Measurements from ENCODE around the gene TMBIM1. TPM values are rescaled to one million over a fixed set of nuclear protein-coding genes. Genes with fewer than 3 reads are reported as not detected.

Gene TMBIM1
- total and polyA plus RNA-seq, 9 donors = 80.6 to 259 (median 114) TPM

DNA sequence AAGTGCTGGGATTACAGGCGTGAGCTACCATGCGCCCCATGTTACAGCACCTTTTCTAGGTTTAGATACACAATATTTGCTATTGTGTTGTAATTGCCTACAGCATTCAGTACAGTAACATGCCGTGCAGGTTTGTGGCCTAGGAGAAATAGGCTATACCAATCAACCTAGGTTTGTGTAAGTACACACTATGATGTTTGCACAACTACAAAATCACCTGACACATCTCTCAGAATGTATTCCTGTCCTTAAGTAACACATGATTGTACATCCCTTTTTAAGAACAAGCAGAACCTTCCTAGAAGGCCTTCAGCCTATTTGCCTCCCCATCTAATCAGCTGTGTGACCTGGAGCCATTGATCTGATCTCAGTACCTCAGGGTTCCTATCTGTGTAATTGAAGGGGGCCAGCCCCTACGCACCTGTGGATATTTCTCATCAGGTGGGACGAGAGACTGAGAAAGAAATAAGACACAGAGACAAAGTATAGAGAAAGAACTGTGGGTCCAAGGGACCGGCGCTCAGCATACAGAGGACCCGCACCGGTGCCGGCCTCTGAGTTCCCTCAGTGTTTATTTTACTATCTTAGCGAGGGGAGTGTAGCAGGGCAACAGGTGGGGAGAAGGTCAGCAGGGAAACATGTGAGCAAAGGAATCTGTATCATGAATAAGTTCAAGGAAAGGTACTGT lies 18.7 kb upstream of the TMBIM1 start:
- intact Hi-C loops (cut with DNase I) = no loop called here
- DNase-seq = no peak
- H3K4me1 ChIP-seq (ENCODE audit: insufficient read depth) = no peaks in the 10 kb centered on the region
- no peak overlapping the region for H3K27ac ChIP-seq
- TF ChIP-seq POLR2A (IDR thresholded peaks at IDR 0.05) = no peak
- no peak for TF ChIP-seq EP300 (IDR thresholded peaks at IDR 0.05)
- TF ChIP-seq, protein P1, sequence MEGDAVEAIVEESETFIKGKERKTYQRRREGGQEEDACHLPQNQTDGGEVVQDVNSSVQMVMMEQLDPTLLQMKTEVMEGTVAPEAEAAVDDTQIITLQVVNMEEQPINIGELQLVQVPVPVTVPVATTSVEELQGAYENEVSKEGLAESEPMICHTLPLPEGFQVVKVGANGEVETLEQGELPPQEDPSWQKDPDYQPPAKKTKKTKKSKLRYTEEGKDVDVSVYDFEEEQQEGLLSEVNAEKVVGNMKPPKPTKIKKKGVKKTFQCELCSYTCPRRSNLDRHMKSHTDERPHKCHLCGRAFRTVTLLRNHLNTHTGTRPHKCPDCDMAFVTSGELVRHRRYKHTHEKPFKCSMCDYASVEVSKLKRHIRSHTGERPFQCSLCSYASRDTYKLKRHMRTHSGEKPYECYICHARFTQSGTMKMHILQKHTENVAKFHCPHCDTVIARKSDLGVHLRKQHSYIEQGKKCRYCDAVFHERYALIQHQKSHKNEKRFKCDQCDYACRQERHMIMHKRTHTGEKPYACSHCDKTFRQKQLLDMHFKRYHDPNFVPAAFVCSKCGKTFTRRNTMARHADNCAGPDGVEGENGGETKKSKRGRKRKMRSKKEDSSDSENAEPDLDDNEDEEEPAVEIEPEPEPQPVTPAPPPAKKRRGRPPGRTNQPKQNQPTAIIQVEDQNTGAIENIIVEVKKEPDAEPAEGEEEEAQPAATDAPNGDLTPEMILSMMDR (IDR thresholded peaks at IDR 0.05) = no peak
- 54 to 61% (median 58%) methylated on average over 11 of the region's 11 CpGs for WGBS, 3 donors
- H3K36me3 ChIP-seq = no peaks in the 10 kb centered on the region
- no peak overlapping the region for H3K4me3 ChIP-seq
- H3K9me3 ChIP-seq = no peaks in the 10 kb centered on the region
- H3K27me3 ChIP-seq = no peaks in the 10 kb centered on the region

DNA sequence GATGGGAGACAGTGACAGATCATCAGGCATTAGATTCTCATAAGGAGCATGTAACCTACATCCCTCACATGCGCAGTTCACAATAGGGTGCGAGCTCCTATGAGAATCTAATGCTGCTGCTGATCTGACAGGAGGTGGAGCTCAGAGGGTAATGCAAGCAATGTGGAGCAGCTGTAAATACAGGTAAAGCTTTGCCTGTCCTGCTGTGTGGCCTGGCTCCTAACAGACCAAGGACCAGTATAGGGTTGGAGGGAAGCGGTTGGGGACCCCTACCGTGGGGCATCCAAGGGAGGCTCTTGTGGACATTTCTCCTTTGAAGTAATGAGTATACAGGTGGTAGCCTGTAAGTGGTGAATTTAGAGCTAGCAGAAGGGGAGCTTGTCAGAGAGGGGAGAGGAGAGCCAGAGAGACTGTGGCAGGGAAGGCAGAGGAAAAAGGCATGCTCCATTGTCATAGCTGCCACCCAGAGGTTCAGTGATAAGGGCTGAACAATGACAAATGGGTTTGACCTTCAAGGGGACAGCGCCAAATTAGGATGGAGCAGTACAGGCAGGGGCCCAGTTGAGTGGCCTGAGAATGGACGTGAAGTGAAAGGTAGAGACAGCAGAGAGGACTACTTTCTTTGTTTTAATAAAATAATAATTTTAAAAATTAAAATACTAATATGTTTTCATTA lies 15.2 kb upstream of the TMBIM1 start:
- Histone ChIP-seq H3K4me1 (ENCODE audit: insufficient read depth) (no peaks in the 10 kb centered on the region), H3K27ac (no peak overlapping the region), H3K9me3 (no peaks in the 10 kb centered on the region), H3K36me3 (no peaks in the 10 kb centered on the region), H3K4me3 (no peak overlapping the region), H3K27me3 (no peaks in the 10 kb centered on the region)
- intact Hi-C loops (cut with DNase I) = no loop called here
- TF ChIP-seq, protein P1 (IDR thresholded peaks at IDR 0.05) = no peak
- TF ChIP-seq POLR2A (IDR thresholded peaks at IDR 0.05) (no peak), EP300 (IDR thresholded peaks at IDR 0.05) (no peak)
- WGBS, 3 donors = 88 to 91% (median 89%) methylated on average over 6 of the region's 6 CpGs
- no peak for DNase-seq

DNA sequence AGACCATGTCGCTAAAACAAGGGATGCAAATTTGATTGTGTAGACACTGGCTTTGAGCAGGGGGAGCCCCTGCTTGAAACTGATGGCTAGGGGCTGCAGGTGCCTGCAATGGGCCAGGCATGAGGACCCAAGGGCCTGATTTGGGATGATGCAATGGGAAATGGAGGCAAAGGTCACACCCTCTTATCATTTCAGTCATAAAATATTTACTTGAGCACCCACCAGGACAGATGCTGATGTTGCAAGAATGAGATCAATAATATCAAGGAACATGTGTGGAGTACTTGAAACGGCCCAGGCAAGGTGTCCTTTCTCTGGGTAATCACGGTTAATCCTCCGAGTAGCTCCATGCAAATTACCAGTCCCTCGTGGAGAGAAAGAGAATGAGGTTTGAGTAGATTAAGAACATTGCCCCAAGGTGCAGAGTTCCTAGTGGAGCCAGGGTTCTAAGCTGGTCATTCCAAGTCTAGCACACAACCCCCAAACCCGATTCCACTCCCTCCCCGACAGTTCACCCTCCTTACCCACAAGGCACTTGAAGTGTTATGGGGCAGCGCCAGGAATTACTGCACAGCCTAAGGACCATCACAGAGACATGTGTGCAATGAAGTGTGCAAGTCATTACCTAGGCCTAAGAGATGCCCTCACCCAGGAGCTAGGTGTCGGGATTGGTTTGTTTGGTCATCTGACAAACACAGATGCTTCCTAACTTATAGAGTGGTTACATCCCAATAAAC lies 14.0 kb upstream of the TMBIM1 start:
- no peak for DNase-seq
- H3K4me3 ChIP-seq = no peak overlapping the region
- no peaks in the 10 kb centered on the region for H3K9me3 ChIP-seq
- H3K27me3 ChIP-seq = no peaks in the 10 kb centered on the region
- H3K36me3 ChIP-seq = no peaks in the 10 kb centered on the region
- H3K4me1 ChIP-seq (ENCODE audit: insufficient read depth) = peaks cover 2% of the 10 kb centered on the region
- H3K27ac ChIP-seq = no peak overlapping the region
- intact Hi-C loops (cut with DNase I) = no loop called here
- 84 to 89% (median 87%) methylated on average over 9 of the region's 9 CpGs for WGBS, 3 donors
- TF ChIP-seq EP300 (IDR thresholded peaks at IDR 0.05) = no peak
- TF ChIP-seq, protein P1 (IDR thresholded peaks at IDR 0.05) = no peak
- TF ChIP-seq POLR2A (IDR thresholded peaks at IDR 0.05) = no peak

DNA sequence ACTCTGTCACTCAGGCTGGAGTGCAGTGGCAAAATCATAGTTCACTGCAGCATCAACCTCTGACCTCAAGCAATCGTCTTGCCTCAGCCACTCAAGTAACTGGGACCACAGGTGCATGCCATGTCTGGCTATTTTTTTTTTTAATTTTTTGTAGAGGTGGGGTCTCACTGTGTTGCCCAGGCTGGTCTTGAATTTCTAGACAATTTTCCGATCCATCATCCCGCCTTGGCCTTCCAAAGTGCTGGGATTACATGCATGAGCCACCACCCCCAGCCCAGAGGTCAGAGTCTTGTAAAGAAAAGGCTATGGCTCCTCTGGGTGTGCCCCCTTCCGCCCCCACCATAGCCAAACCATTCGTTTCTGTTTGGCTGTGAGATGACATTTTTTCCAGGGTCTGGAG lies 13.1 kb upstream of the TMBIM1 start:
- WGBS, 3 donors = 64 to 70% (median 67%) methylated on average over 5 of the region's 5 CpGs
- no peak for DNase-seq
- no peak for TF ChIP-seq POLR2A (IDR thresholded peaks at IDR 0.05)
- TF ChIP-seq, protein P1 (IDR thresholded peaks at IDR 0.05) = no peak
- no peak for TF ChIP-seq EP300 (IDR thresholded peaks at IDR 0.05)
- Histone ChIP-seq H3K9me3 (no peaks in the 10 kb centered on the region), H3K27ac (no peak overlapping the region), H3K27me3 (no peaks in the 10 kb centered on the region), H3K4me3 (no peak overlapping the region), H3K36me3 (no peaks in the 10 kb centered on the region), H3K4me1 (ENCODE audit: insufficient read depth) (peaks cover 2% of the 10 kb centered on the region)
- intact Hi-C loops (cut with DNase I) = no loop called here
